Retina (tissue), 1 donor: Measurements from ENCODE around the gene AASDH.

Experiments used
- DNase-seq: peaks from one replicate; pipeline ENCODE4 v3.0.0-alpha.2; 2016

The AASDH gene

DNA sequence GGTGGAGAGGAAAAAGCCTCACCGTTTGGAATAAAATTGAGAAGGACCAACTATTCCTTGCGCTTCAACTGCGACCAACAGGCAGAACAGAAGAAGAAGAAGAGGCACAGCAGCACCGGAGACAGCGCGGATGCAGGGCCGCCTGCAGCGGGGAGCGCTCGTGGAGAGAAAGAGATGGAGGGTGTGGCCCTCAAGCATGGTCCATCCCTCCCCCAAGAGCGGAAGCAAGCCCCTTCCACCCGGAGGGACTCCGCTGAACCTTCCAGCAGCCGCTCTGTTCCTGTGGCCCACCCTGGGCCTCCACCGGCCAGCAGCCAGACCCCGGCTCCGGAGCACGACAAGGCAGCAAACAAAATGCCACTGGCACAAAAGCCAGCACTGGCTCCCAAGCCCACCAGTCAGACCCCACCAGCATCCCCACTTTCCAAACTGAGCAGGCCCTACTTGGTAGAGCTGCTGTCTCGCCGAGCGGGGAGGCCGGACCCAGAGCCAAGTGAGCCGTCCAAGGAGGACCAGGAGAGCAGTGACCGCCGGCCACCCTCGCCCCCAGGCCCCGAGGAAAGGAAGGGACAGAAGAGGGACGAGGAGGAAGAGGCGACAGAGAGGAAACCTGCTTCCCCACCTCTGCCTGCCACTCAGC lies 71.2 kb downstream of the AASDH start:
- DNase-seq: no peak

DNA sequence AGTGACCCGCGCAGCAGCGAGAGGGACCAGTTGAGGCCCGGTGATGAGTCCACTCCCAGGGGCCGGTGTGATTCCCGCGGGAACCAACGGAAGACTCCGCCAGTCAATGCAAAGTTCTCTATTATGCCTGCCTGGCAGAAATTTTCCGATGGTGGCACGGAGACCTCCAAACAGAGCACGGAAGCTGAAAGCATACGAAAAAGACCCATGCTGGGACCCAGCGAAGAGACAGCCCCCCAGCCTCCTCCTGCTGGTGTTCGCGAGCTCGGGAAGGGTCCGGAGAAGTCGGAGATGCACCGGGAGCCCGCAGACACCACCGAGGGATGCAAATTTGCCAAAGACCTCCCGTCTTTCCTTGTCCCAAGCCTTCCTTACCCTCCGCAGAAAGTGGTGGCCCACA lies 71.7 kb downstream of the AASDH start:
- DNase-seq: no peak

GRCh38 chr4:56315041-56315440 lies 72.2 kb downstream of the AASDH start:
- no peak for DNase-seq

DNA sequence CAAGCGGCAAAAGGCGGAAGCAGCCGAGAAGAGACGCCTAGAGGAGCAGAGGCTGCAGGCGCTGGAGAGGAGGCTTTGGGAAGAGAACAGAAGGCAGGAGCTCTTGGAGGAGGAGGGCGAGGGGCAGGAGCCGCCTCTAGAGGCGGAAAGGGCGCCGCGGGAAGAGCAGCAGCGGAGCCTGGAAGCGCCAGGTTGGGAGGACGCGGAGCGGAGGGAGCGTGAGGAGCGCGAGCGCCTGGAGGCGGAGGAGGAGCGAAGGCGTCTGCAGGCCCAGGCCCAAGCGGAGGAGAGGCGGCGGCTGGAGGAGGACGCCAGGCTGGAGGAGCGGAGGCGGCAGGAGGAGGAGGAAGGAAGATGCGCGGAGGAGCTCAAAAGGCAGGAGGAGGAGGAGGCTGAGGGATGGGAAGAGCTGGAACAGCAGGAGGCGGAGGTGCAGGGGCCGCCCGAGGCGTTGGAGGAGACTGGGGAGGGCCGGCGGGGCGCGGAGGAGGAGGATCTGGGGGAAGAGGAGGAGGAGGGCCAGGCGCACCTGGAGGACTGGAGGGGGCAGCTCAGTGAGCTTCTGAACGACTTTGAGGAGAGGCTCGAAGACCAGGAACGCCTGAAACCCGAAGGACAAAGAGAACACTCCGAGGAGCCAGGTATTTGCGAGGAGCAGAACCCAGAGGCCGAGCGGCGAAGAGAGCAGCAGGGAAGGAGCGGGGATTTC lies 72.9 kb downstream of the AASDH start:
- DNase-seq: no peak

DNA sequence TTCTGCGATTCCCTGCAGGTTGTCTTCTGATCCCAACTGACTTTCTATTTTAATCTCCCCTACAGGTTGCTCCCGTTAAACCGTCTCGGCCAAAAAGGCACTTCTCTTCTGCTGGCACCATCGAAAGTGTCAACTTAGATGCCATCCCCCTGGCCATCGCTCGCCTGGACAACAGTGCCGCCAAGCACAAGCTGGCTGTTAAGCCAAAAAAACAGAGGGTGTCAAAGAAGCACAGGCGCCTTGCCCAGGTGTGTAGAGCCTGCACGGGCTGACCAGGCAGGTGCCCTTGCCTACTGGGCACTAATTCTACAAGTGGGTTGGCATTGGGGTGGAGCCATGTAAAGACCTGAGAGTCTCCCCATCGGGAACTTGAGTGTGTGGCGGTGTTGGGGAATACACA lies 74.2 kb downstream of the AASDH start:
- no peak for DNase-seq

- DNase-seq: no peak
Observed at GRCh38 chr4:56311299-56311975, 75.9 kb downstream of the AASDH start.

DNA sequence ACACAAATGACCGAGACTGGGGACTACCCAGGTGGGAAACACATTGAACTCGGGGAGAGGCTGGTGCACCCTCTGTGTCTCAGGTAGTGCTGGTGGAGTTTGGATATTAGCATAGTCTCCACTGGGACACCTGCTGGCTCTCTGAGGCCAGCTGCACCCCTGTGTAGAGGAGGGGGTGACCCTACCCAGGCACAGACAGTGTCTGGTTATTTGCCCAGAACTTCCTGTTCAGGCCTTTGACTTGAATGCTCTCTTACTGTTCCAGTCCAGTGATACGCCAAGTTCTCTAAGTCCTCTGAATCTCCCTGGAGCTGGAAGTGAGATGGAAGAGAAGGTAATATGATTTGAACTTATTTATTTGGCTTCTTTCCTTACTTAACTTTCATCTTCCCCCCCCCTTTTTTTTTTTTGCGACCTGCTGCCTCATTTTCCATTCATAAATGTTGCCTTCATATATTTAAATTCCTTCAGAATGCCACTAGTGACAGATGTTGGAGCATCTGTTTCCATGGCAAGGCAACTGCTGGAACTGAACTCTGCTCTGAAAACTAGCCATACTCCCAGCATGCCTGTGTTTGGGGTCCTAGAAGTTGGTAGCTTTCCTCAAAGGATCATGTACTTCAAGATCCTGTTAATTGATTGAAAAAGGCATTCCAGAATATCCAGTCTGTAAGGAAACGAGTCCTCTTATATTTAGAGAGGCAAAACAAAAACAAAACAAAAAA lies 76.7 kb downstream of the AASDH start:
- DNase-seq: no peak

DNA sequence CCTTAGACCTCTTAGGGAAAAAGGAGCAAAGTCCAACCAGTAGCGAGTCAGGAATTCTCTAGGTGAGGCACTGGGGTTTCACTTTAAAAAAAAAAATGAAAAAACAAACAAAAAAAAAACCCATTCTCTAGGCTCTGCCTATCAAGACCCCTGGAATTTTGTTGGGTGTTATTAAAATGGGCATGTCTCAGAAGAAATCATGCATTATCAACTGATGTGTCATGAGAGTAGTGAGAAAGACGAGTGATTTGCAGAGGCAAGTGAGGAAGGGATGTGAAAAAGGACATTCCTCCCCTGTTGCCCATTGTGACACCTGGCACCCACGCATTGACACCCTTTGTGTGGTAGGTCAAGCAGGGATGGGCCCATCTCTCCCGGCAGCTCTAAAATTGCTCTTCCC lies 78.9 kb downstream of the AASDH start:
- no peak for DNase-seq

DNA sequence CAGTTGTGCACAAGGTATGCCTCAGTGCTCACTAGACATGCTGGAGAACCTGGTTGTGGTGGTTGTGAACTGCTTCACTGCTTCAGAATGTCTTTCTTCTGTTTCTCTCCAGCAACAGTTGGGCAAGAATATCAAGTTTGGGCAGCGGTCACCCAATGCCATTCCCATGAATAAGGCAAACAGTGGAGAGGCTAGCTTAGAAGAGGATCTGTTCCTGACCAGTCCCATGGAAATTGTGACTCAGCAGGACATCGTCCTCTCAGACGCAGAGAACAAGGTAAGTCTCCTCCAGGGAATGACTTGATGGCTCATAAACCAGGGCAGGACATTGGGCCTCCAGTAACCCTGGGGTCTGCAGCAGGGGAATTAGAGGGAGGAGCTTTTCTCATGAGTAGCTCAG lies 79.9 kb downstream of the AASDH start:
- DNase-seq: no peak

GRCh38 chr4:56305390-56305789 lies 81.9 kb downstream of the AASDH start:
- no peak for DNase-seq

DNA sequence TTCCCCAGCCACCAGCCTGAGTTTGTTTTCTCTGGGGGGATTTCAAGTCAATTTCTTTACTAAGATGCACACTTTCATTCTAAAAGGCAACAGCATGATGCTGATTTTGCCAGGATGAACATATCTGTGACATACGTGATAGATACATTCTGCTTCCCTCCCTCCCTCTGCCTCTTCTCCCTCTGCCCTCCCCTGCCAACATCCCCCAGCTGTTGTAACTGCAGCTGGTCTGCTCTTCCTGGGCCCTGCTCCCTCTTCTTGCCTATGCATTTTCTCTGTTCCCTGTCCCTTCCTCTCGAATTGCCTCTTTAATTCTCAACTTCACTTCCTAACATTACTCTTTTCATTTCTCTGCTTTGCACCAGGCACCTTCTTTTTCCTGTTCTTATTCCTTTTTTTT lies 83.4 kb downstream of the AASDH start:
- no peak for DNase-seq

- DNase-seq: no peak
Observed at GRCh38 chr4:56302760-56303159, 84.5 kb downstream of the AASDH start.

DNA sequence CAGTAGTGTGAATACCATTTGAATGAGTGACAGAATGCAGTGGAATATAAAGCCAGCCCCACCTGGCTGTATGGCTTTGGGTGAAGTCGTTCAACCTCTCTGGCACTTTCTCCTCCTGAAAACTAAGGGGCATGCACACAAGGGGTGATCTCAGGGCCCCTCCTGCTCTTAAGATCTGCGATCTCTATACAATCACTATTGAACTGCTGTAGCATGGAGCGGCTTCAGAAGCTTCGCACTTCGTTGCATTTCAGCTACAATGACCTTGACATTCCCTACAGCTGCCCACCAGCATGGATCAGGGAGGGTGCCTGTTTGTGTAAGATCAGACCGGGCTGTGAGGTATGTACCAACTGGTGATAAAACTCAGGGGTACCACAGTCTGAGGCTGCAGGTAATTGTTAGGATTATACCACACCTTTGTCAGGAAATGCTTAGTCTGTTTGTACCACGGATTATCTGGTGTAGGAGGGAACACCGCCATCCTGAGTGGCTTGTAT lies 85.2 kb downstream of the AASDH start:
- DNase-seq: peak; percentile 39

- DNase-seq: peak; percentile 83
Observed at GRCh38 chr4:56301181-56301996, 85.9 kb downstream of the AASDH start.

- no peak for DNase-seq
Observed at GRCh38 chr4:56298236-56298635, 89.1 kb downstream of the AASDH start.

DNA sequence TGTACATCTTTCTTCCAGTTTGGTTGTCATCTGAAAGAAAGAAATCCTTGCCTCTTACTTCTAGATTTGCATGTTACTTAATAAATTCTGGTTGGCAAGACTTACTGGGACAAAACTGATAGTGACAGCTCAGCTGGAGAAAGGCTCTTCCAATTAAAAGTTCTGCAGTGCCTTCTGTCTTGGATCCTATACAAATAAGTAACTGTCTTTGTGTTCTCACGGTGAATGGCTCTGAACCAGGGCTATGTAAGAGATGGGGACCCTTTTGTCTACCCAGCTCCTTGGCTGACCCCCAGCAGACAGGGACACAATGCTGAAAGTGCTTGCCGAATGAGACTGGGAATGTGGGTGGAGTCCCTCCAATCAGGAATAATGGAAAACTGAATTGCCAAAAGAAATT lies 89.5 kb downstream of the AASDH start:
- peak; percentile 65 for DNase-seq

DNA sequence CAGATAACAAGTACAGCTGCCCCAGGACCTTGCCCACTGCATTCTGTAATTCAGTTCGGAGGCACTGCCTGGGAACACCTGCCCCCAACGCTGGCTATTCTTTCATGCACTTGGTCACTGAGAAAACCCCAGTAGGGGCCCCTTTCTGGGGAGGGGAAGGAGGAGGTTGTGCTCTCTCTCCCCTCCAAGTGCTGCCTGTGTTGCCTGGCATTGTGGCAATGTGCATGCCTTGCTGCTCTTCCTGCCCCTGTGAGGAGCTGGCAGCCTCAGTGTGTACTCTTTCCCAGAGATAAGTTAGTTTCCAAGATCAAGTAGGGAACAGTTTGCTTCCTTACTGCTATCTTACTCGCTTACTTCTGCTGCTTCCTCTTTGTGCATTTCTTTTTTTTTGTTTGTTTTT lies 90.8 kb downstream of the AASDH start:
- peak; percentile 34 for DNase-seq

- DNase-seq: no peak
Observed at GRCh38 chr4:56293121-56293520, 94.2 kb downstream of the AASDH start.

GRCh38 chr4:56289934-56290333 lies 97.4 kb downstream of the AASDH start:
- DNase-seq: no peak

DNA sequence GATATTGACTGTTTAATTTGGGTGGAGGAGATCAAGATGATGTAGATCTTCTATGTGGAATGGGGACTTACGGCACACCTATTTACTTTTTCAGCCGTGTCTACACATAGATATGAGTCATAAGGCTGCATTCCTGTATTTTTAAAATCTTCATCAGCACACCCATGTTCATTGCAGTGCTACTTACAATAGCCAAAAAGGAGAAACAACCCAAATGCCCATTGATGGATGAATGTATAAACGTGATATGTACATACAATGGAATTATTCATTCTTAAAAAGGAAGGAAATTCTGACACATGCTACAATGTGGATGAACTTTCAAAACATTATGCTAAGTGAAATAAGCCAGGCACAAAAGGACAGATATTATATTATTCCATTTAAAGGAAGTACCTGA lies 98.6 kb downstream of the AASDH start:
- DNase-seq: no peak
